ENCODE measurements around the gene FXYD7. TPM values are rescaled to one million over a fixed set of nuclear protein-coding genes. Genes with fewer than 3 reads are reported as not detected.

Gene FXYD7
- total RNA-seq, 1 donor: not detected

DNA sequence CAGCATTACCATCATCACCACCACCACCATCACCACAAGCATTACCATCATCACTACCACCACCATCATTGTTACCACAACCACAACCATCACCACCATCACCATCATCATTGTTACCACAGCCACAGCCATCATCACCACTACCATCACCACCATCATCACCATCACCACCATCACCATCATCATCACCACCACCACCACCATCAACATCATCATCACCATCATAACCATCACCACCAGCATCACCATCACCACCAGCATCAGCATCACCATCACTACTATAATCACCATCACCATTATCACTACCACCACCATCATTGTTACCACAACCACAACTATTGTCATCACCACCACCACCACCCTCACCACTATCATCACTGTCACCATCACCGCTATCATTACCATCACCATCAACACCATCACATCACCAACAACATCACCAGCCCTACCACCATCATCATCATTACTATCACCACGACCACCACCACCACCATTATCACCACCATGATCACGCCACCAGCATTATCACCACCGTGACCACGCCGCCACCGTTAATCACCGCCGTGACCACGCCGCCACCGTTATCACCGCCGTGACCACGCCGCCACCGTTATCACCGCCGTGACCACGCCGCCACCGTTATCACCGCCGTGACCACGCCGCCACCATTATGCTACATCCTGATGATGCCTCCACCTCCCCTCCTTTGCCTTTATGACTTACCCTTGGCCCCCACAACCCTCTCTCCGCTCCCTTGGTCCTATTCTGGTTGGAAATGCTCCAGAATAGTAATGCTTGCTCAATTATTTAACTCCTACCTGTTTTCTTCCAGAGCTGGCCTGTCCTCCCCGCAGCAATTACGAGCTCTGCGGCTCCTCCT is 37.4 kb upstream of the FXYD7 start:
- no peak for DNase-seq (ENCODE audit: low read depth)
- TF ChIP-seq, protein P1, sequence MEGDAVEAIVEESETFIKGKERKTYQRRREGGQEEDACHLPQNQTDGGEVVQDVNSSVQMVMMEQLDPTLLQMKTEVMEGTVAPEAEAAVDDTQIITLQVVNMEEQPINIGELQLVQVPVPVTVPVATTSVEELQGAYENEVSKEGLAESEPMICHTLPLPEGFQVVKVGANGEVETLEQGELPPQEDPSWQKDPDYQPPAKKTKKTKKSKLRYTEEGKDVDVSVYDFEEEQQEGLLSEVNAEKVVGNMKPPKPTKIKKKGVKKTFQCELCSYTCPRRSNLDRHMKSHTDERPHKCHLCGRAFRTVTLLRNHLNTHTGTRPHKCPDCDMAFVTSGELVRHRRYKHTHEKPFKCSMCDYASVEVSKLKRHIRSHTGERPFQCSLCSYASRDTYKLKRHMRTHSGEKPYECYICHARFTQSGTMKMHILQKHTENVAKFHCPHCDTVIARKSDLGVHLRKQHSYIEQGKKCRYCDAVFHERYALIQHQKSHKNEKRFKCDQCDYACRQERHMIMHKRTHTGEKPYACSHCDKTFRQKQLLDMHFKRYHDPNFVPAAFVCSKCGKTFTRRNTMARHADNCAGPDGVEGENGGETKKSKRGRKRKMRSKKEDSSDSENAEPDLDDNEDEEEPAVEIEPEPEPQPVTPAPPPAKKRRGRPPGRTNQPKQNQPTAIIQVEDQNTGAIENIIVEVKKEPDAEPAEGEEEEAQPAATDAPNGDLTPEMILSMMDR (IDR thresholded peaks at IDR 0.05; ENCODE audit: insufficient read depth, low read length): no peak
- no peak overlapping the region for H3K4me3 ChIP-seq (ENCODE audit: low read depth, low read length)

DNA sequence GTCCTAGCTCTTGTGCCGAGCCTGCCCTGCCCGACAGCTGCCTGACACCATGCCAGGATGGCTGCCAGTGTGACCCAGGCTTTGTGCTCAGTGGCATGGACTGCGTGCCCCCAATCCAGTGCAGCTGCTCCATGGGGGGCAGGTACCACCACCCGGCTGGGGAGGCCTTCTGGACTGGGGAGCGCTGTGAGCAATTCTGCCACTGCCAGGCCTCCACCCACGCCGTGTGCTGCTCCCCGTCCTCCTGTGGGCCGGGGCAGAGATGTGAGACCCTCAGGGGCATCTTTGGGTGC is 36.8 kb upstream of the FXYD7 start:
- H3K4me3 ChIP-seq (ENCODE audit: low read depth, low read length): no peak overlapping the region
- TF ChIP-seq, protein P1 (IDR thresholded peaks at IDR 0.05; ENCODE audit: insufficient read depth, low read length): no peak
- no peak for DNase-seq (ENCODE audit: low read depth)

GRCh38 chr19:35106898-35107541 is 36.0 kb upstream of the FXYD7 start:
- no peak overlapping the region for H3K4me3 ChIP-seq (ENCODE audit: low read depth, low read length)
- TF ChIP-seq, protein P1 (IDR thresholded peaks at IDR 0.05; ENCODE audit: insufficient read depth, low read length): no peak
- no peak for DNase-seq (ENCODE audit: low read depth)

GRCh38 chr19:35107545-35107944 is 35.5 kb upstream of the FXYD7 start:
- DNase-seq (ENCODE audit: low read depth): peak; percentile 65
- TF ChIP-seq, protein P1 (IDR thresholded peaks at IDR 0.05; ENCODE audit: insufficient read depth, low read length): no peak
- no peak overlapping the region for H3K4me3 ChIP-seq (ENCODE audit: low read depth, low read length)

DNA sequence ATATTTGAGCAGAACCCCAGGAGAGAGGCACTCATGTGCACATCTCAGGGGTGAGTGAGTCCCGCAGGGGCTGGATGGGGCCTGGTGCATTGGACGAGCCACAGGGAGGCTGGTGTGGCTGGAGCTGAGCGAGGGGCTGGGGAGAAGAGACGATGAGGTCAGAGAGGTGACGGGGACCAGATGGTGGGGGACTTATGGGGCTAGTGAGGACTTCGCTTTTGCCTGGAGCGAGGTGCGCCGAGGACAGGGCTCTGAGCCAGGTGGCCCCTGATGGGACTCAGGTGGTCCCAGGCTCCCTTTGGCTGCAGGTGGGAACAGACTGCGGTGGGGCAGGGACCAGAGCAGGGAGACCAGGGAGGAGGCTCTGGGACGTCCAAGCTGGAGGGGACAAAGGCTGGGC is 34.3 kb upstream of the FXYD7 start:
- TF ChIP-seq, protein P1 (IDR thresholded peaks at IDR 0.05; ENCODE audit: insufficient read depth, low read length): no peak
- no peak for DNase-seq (ENCODE audit: low read depth)
- no peak overlapping the region for H3K4me3 ChIP-seq (ENCODE audit: low read depth, low read length)

- TF ChIP-seq, protein P1 (IDR thresholded peaks at IDR 0.05; ENCODE audit: insufficient read depth, low read length): no peak
- no peak overlapping the region for H3K4me3 ChIP-seq (ENCODE audit: low read depth, low read length)
- no peak for DNase-seq (ENCODE audit: low read depth)
Observed at GRCh38 chr19:35109395-35110112, 33.5 kb upstream of the FXYD7 start.

Data from fibroblast of the aortic adventitia (primary cell).